ENCODE results near the gene PIGS.

Gene PIGS

GRCh38 chr17:28549236-28550132, 21.8 kb downstream of the PIGS start:
- DNase-seq, result no peak

- DNase-seq, result no peak
Measured at GRCh38 chr17:28548417-28549130, 22.8 kb downstream of the PIGS start.

- DNase-seq, result no peak
Measured at GRCh38 chr17:28547623-28548416, 23.5 kb downstream of the PIGS start.

DNA sequence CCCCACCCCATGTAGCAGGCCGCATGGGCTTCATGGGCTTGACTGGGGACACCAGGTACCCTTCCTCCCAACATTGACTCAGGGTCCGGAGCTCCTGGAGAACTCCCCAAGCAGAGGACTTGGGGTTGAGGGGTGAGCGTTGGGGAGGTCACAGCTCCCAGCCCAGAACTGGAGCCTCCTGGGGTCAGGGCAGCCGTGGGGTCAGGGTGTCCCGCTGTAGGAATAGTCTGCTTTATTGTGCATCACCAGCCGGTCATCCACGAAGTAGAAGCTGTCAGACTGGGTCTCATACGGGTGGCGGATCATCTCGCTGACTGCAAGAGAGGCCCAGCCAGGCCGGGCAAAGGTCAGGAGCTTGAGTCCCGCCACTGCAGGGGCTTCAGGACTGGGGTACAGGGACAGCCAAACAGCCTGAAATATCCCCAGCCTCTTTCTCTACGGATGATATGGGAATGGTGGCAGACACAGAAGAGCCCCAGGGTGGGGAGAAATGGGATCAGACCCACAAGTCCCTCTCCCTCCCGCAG, 24.2 kb downstream of the PIGS start:
- DNase-seq, result no peak

- no peak for DNase-seq
Measured at GRCh38 chr17:28545787-28546415, 25.4 kb downstream of the PIGS start.

- DNase-seq, result no peak
Measured at GRCh38 chr17:28545141-28545503, 26.2 kb downstream of the PIGS start.

GRCh38 chr17:28544402-28545140, 26.8 kb downstream of the PIGS start:
- DNase-seq, result no peak

DNA sequence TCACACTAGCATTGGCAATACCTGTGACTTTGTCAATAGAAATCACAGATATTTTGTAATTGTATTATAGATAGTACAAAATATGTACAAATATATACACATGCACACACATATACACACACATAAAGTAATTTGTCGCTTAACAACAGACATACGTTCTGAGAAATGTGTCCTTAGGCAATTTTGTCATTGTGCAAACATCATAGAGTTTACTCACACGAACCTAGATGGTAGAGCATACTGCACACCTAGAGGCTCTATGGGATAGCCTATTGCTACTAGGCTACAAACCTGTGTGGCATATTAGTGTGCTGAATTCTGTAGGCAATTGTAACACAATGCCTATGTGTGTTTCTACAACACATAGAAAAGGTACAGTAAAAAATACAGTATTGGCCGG, 29.9 kb downstream of the PIGS start:
- no peak for DNase-seq

GRCh38 chr17:28540231-28540630, 31.1 kb downstream of the PIGS start:
- DNase-seq, result no peak

DNA sequence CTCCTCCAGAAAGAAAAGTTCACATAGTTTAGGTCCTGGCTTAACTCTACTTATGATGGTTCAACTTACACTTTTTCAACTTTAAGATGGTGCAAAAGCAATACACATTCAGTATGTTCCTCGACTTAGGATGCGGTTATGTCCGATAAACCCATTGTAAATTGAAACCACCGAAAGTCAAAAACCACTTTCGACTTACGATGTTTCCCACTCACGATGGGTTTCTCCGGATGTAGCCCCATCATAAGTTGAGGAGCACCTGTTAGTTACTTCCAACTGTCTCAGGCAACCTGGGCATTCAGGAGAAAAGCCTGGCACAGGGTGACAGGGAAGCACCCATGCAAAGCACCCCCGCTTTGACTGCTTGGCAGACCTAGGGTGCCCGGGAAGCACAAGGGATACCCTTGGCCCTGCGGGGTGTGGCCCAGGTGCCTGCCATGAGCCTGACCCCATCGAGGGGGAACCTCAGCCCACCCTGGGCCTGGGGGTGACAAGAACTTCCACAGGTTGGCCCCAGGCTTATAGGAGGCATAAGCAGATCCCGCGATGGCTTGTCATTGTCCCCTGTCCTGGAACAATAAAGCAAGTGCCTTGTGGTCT, 32.9 kb downstream of the PIGS start:
- DNase-seq, result no peak

GRCh38 chr17:28537219-28537610, 34.1 kb downstream of the PIGS start:
- no peak for DNase-seq

DNA sequence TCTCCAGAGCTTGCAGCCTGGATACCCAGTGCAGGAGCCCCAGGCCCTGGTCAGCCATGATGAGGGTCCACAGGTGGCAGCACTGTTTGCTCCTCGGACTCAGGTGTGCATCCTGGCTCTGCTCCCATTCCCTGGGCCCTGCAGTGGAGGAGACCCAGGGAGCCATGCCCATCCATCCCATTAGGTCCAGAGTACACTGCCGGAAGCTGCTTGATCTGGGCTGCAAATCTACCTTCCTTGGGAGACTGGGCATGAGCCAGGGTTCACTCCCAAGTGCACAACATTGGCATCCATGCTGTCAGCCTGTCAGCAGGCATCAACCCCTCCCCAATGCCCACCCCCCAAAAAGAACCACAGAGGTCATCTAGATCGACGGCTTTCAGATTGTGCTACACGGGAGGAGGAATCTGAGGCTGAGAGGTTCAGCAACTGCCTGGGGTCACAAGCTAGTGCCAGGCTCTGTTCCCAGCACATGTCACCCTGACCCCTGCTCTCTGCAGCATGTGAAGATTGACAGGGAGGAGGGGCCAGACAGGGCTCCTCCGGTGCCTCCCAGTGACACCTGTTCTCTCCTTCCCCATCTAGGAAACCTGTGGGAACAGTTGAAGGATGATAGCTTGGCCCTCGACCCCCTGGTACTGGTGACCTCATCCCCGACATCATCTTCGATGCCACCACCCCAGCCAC, 34.6 kb downstream of the PIGS start:
- DNase-seq, result no peak

DNA sequence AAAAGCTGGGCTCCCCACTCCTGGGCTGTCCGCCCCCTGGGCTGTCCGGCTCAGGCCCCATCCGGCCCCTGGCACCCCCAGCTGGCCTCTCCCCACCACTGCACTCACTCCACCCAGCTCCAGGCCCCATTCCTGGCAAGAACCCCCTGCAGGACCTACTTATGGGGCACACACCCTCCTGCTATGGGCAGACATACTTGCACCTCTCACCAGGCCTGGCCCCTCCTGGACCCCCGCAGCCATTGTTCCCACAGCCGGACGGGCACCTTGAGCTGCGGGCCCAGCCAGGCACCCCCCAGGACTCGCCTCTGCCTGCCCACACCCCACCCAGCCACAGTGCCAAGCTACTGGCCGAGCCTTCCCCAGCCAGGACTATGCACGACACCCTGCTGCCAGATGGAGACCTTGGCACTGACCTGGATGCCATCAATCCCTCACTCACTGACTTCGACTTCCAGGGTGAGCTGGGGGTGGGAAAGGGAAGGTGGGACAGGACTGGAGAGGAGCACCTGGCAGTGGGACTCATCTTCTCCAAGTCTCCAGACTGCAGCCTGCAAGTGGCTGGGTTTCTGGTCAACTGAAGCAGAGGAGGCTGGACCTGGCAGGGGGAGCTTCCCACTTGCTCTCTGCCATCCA, 36.5 kb downstream of the PIGS start:
- no peak for DNase-seq

- DNase-seq, result no peak
Measured at GRCh38 chr17:28533091-28533807, 38.1 kb downstream of the PIGS start.

- no peak for DNase-seq
Measured at GRCh38 chr17:28532050-28532960, 39.0 kb downstream of the PIGS start.

- no peak for DNase-seq
Measured at GRCh38 chr17:28530926-28531325, 40.4 kb downstream of the PIGS start.

DNA sequence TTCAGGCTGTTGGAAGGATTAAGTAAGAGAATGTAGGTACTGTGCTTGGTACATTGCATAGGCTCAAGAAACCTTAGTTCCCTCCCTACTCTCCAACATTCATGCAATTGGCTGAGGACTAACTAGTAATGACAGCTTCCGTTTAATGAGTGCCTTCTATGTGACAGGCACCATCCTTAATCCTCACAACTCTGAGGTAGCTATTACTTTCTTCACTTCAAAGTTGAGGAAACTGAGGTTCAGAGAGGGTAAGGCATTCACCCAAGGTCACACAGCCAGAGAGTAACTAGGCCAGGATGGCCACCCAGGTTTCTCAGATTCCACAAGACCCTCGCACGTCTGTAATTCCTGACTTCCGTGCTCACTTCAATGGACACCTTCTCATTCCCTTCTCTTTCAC, 41.1 kb downstream of the PIGS start:
- no peak for DNase-seq

DNA sequence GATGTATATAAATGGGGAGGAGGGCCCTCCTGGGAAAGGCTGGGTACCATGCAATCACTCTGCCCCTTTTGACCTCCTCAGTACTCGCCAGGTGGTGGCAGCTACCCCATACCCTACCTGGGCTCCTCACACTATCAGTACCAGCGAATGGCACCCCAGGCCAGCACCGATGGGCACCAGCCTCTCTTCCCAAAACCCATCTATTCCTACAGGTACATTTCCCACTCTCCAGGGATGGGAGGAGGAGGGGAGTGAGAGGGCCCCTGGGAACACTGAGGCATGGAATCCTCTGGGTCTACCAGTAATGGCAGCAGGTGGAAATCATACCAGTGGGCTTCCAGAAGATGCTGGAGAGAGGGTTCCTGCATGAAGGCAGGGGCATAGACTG, 42.3 kb downstream of the PIGS start:
- no peak for DNase-seq

Measured in NCI-H2029 (cell line).